HG02884 (cell line): Measurements from ENCODE around the gene MNT.

Source experiments
- ATAC-seq: cut with Tn5 transposase; IDR thresholded peaks from one replicate; pipeline ENCODE4 v1.9.1; 2021; ENCODE audit warnings: mild to moderate bottlenecking, moderate library complexity; ENCODE audit not compliant: unreplicated experiment

Gene MNT

DNA sequence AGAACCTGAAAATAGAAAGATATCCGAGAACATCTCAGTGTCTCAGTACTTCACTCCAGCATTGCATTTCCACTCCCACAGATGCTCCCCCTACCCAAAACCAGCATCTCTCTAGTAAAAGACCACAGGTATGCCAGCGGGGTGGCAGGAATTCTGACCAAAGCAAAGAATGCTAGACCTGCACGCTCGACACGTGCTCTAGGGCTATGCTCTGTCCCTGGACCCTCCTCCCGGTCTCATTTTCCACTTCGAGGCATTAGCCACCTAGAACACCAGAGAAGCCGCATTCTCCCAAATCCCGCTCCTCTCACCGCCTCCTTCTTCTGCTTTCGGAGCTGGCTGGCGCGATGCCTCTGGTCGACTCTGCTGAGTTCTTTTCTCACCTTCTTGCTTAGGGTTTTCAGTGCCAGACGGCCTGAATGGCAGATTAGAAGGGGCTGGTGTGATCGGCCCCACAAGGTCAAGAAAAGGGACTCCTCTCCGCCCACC lies 65.1 kb downstream of the MNT start:
- no peak for ATAC-seq
